Esophagus muscularis mucosa (tissue), 3 donors: ENCODE results near the gene AUTS2.

Source experiments
- CTCF ChIP-seq, 3 experiments: fragments of 200-600 bp in 2 of 3; fragments of 450-650 bp in 1 of 3; sonication (generic) in 2 of 3; IDR thresholded peaks; one replicate each; pipeline ENCODE4 v1.5.1; 2017 to 2019; ENCODE audit warnings: antibody characterized with exemption in 3 of 3, mild to moderate bottlenecking in 2 of 3, moderate library complexity in 1 of 3
- POLR2A ChIP-seq: fragments of 450-650 bp; IDR thresholded peaks from one replicate; pipeline ENCODE4 v1.6.1; 2017; ENCODE audit warnings: antibody characterized with exemption, moderate library complexity, mild to moderate bottlenecking, low read depth

- no peak for TF ChIP-seq CTCF (IDR thresholded peaks at IDR 0.05)
- TF ChIP-seq POLR2A, result no peak
Measured at GRCh38 chr7:69836702-69837101, 238.4 kb downstream of the AUTS2 start.
